IMR-90 (cell line): ENCODE results near the gene SRCAP.
"Not testable (repeated sequence)": the region's sequence is repeated elsewhere in the genome, so short reads cannot be mapped to it uniquely, and the experiment has no call there.

Experiments
- CEBPB ChIP-seq: IDR thresholded peaks from 2 replicates; pipeline ENCODE4 v1.6.1; 2012; ENCODE audit warnings: low read depth, low read length, improper control_type of control experiment
- ELK1 ChIP-seq: fragments of 150-350 bp; IDR thresholded peaks from 2 replicates; pipeline ENCODE4 v1.6.1; 2016; ENCODE audit warnings: low read depth, mild to moderate bottlenecking, low read length, moderate library complexity, borderline replicate concordance
- FOS ChIP-seq: fragments of 150-350 bp; IDR thresholded peaks from 2 replicates; pipeline ENCODE4 v1.6.1; 2016; ENCODE audit warnings: low read depth, low read length
- POLR2A ChIP-seq: IDR thresholded peaks from 2 replicates; pipeline ENCODE4 v1.6.1; 2012; ENCODE audit warnings: mild to moderate bottlenecking, low read depth, low read length
- RFX5 ChIP-seq: IDR thresholded peaks from 2 replicates; pipeline ENCODE4 v1.8.0; 2012; ENCODE audit warnings: low read depth, mild to moderate bottlenecking, low read length, moderate library complexity
- SMC3 ChIP-seq: fragments of 150-350 bp; IDR thresholded peaks from 2 replicates; pipeline ENCODE4 v1.6.1; 2016; ENCODE audit warnings: low read depth, mild to moderate bottlenecking, antibody characterized with exemption, low read length, moderate library complexity
- TF ChIP-seq, protein P1 (sequence below): conservative IDR thresholded peaks from 2 replicates; pipeline ENCODE4 v1.5.1; 2012; ENCODE audit warnings: mild to moderate bottlenecking, low read depth, low read length, improper control_type of control experiment

GRCh38 chr16:30696646-30697045, 2.3 kb upstream of the SRCAP start:
- TF ChIP-seq POLR2A, CEBPB, RFX5, SMC3, ELK1, FOS: not testable (repeated sequence)
- TF ChIP-seq, protein P1, sequence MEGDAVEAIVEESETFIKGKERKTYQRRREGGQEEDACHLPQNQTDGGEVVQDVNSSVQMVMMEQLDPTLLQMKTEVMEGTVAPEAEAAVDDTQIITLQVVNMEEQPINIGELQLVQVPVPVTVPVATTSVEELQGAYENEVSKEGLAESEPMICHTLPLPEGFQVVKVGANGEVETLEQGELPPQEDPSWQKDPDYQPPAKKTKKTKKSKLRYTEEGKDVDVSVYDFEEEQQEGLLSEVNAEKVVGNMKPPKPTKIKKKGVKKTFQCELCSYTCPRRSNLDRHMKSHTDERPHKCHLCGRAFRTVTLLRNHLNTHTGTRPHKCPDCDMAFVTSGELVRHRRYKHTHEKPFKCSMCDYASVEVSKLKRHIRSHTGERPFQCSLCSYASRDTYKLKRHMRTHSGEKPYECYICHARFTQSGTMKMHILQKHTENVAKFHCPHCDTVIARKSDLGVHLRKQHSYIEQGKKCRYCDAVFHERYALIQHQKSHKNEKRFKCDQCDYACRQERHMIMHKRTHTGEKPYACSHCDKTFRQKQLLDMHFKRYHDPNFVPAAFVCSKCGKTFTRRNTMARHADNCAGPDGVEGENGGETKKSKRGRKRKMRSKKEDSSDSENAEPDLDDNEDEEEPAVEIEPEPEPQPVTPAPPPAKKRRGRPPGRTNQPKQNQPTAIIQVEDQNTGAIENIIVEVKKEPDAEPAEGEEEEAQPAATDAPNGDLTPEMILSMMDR, result not testable (repeated sequence)
